GM12892 (cell line): ENCODE measurements around the gene APBB3.

Source experiments
- POLR2A ChIP-seq: IDR thresholded peaks from 2 replicates; pipeline ENCODE4 v1.6.1; 2011; ENCODE audit warnings: low read depth, low read length, control low read depth
- POLR2AphosphoS5 ChIP-seq: IDR thresholded peaks from 2 replicates; pipeline ENCODE4 v1.6.1; 2011; ENCODE audit warnings: low read depth, low read length, control low read depth

DNA sequence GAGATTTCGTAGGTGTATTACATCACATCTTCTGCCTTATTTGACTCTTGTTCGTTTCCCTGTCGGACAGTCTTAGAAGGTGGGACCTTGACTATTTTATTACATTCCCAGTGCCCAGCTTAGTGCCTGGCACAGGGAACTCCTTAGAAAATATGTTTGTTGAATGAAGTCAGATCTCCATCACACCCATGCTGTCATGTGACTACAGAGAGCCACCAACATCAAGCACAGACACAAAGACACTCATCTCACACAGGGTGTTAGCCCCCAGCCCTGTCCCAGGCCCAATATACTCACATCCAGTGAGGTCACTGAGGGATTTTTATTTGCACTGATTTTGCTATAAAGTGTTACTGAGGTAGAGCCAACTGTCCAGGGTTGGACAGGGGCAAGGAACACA lies 6.4 kb downstream of the APBB3 start:
- no peak for TF ChIP-seq POLR2A
- TF ChIP-seq POLR2AphosphoS5 = no peak
